Muscle of leg (tissue), 11 donors: Measurements from ENCODE around the gene SRRM5. TPM values are rescaled to one million over a fixed set of nuclear protein-coding genes. Genes with fewer than 3 reads are reported as not detected.
"Not testable (repeated sequence)": the region's sequence is repeated elsewhere in the genome, so short reads cannot be mapped to it uniquely, and the experiment has no call there.

Experiments used
- DNase-seq: peaks from one replicate; pipeline ENCODE4 v3.0.0; 2013
- H3K27ac ChIP-seq: one replicate; pipeline ENCODE4 v1.5.1; 2013; ENCODE audit warnings: mild to moderate bottlenecking, low read length, control low read depth
- H3K27me3 ChIP-seq: one replicate; pipeline ENCODE4 v1.6.1; 2013; ENCODE audit warnings: low read length; ENCODE audit not compliant: control insufficient read depth, insufficient read depth
- H3K36me3 ChIP-seq: one replicate; pipeline ENCODE4 v1.6.1; 2013; ENCODE audit warnings: low read length; ENCODE audit not compliant: control insufficient read depth, insufficient read depth
- H3K4me1 ChIP-seq: one replicate; pipeline ENCODE4 v1.6.1; 2013; ENCODE audit warnings: low read length; ENCODE audit not compliant: control insufficient read depth, insufficient read depth
- H3K4me3 ChIP-seq: one replicate; pipeline ENCODE4 v1.5.1; 2013; ENCODE audit warnings: low read length, control low read depth
- H3K9me3 ChIP-seq: replicated peaks from 2 replicates; pipeline ENCODE4 v1.6.1; 2013; ENCODE audit warnings: low read depth, low read length; ENCODE audit not compliant: control insufficient read depth
- WGBS: methylation state at CpG from one replicate; pipeline ENCODE4 v1.1.5; 2013; ENCODE audit warnings: missing lambda C conversion rate; ENCODE audit not compliant: insufficient coverage; 5-methylcytosine and 5-hydroxymethylcytosine counted together
- polyA plus RNA-seq, 8 donors: library from polyadenylated mRNA; unstranded; fragments of 120-200 nt; gene quantifications; one replicate each; pipeline versions ENCODE4 v1.2.1 to v1.2.3, GENCODE V29; 2013; ENCODE audit warnings: inconsistent platforms in 1 of 8, low replicate concordance in 1 of 8; ENCODE audit not compliant: insufficient read length in 8 of 8, insufficient read depth in 1 of 8
- total RNA-seq: library from RNA; stranded (reverse); fragments of 120-200 nt; gene quantifications from one replicate; pipeline ENCODE4 v1.2.4, GENCODE V29; 2013

Gene SRRM5
- total and polyA plus RNA-seq, 9 donors, result 0.17 to 0.57 (median 0.40) TPM

- peaks cover 47% of the 10 kb centered on the region for H3K36me3 ChIP-seq
- no peak overlapping the region for H3K4me3 ChIP-seq
- H3K9me3 ChIP-seq, result no peaks in the 10 kb centered on the region
- H3K27ac ChIP-seq, result no peak overlapping the region
- 92% methylated on average over 18 of the region's 19 CpGs for WGBS
- H3K27me3 ChIP-seq, result no peaks in the 10 kb centered on the region
- H3K4me1 ChIP-seq, result peaks cover 30% of the 10 kb centered on the region
- DNase-seq, result no peak
Measured at GRCh38 chr19:43598445-43599240, 13.2 kb upstream of the SRRM5 start.

GRCh38 chr19:43599635-43600295 is 12.1 kb upstream of the SRRM5 start:
- no peak overlapping the region for H3K27ac ChIP-seq
- WGBS, result 84% methylated on average over 2 of the region's 4 CpGs
- DNase-seq, result no peak
- H3K36me3 ChIP-seq, result peaks cover 37% of the 10 kb centered on the region
- no peaks in the 10 kb centered on the region for H3K27me3 ChIP-seq
- no peak overlapping the region for H3K4me3 ChIP-seq
- no peaks in the 10 kb centered on the region for H3K9me3 ChIP-seq
- peaks cover 19% of the 10 kb centered on the region for H3K4me1 ChIP-seq

GRCh38 chr19:43600326-43600725 is 11.6 kb upstream of the SRRM5 start:
- not testable (repeated sequence) for DNase-seq, H3K4me3 ChIP-seq, H3K27ac ChIP-seq, H3K9me3 ChIP-seq, H3K27me3 ChIP-seq
- Histone ChIP-seq H3K4me1 (peaks cover 14% of the 10 kb centered on the region), H3K36me3 (peaks cover 37% of the 10 kb centered on the region)
- WGBS, result 69% methylated on average over 2 of the region's 5 CpGs

- peaks cover 43% of the 10 kb centered on the region for H3K36me3 ChIP-seq
Measured at GRCh38 chr19:43605875-43606568, 5.9 kb upstream of the SRRM5 start.

GRCh38 chr19:43606569-43607229 is 5.2 kb upstream of the SRRM5 start:
- no peaks in the 10 kb centered on the region for H3K9me3 ChIP-seq
- peak; percentile 75 for DNase-seq
- peaks cover 42% of the 10 kb centered on the region for H3K36me3 ChIP-seq
- 83% methylated on average over 4 of the region's 7 CpGs for WGBS
- H3K27ac ChIP-seq, result peak overlapping the region; percentile 55
- no peaks in the 10 kb centered on the region for H3K27me3 ChIP-seq
- H3K4me1 ChIP-seq, result no peaks in the 10 kb centered on the region
- H3K4me3 ChIP-seq, result no peak overlapping the region

More at GRCh38 chr19:43605875-43606568, 5.9 kb upstream of the SRRM5 start:
- Histone ChIP-seq H3K4me3 (no peak overlapping the region), H3K9me3 (no peaks in the 10 kb centered on the region), H3K4me1 (no peaks in the 10 kb centered on the region), H3K27ac (peak overlapping the region; percentile 29), H3K27me3 (no peaks in the 10 kb centered on the region)
- no peak for DNase-seq
- WGBS, result 62% methylated on average over 2 of the region's 7 CpGs

DNA sequence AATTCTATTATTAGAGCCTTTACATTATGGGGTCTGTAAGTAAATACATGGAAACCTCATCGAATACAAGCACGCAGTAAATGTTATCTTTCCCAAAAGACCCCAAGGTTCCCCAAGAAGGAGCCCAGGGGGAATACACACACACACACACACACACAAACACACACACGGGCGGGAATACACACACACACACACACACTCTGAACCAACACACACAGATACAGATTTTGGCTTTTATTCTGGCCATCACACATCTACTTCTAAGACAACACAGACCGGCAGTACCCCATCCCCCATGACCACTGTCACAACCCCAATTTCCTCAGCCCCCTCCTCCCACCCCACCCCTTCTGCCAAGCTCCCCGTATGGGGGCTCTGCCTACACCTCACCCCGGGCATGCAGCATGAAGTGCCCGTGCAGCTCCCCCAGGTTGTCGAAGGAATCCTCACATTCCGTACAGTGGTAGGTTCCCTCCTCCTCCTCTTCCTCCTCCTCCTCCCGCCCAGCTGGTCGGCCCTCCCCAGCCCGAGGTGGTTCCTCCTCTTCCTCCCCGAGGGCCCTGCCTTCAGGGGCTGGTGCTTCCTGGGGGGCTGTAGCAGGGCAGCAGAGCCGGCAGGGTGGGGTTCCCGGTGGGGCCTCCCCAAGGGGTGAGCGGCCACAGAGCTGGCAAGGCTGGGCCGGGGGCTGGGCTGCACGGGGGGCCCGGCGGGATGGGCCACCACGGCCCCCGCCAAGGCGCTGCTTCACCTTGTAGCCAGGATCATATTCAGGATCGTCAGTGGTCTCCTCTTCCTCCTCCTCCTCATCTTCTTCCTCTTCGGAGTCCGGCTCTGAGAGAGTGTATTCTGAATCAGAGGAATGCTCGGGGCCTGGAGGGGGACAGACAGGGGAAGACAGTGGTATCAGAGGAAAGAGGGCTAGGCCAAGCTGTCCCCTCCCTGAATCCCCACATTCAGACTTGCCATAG is 4.4 kb upstream of the SRRM5 start:
- Histone ChIP-seq H3K4me1 (no peaks in the 10 kb centered on the region), H3K9me3 (no peaks in the 10 kb centered on the region), H3K27ac (no peak overlapping the region), H3K27me3 (no peaks in the 10 kb centered on the region), H3K4me3 (no peak overlapping the region), H3K36me3 (peaks cover 47% of the 10 kb centered on the region)
- 82% methylated on average over 15 of the region's 28 CpGs for WGBS
- no peak for DNase-seq

DNA sequence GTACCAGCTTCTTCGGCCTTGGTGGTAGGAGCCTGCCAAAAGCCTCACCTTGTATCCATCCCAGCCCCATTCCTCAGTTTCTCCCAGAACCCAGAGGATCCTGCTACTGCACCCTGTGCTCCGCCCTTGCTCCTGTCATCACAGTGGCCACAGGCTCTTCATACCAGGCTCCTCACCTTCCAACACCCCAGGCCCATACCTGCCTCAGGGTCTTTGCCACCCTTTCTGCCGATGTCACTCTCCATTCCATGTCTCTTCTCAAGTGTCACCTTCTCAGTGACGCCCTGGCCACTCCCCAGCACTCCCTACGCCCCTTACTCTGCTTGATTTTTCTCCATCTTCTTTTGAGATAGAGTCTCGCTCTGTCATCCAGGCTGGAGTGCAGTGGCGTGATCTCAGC is 2.0 kb upstream of the SRRM5 start:
- H3K4me3 ChIP-seq, result no peak overlapping the region
- 79% methylated on average over 7 of the region's 7 CpGs for WGBS
- no peak for DNase-seq
- H3K27me3 ChIP-seq, result no peaks in the 10 kb centered on the region
- H3K4me1 ChIP-seq, result no peaks in the 10 kb centered on the region
- H3K36me3 ChIP-seq, result peaks cover 63% of the 10 kb centered on the region
- no peaks in the 10 kb centered on the region for H3K9me3 ChIP-seq
- H3K27ac ChIP-seq, result no peak overlapping the region

DNA sequence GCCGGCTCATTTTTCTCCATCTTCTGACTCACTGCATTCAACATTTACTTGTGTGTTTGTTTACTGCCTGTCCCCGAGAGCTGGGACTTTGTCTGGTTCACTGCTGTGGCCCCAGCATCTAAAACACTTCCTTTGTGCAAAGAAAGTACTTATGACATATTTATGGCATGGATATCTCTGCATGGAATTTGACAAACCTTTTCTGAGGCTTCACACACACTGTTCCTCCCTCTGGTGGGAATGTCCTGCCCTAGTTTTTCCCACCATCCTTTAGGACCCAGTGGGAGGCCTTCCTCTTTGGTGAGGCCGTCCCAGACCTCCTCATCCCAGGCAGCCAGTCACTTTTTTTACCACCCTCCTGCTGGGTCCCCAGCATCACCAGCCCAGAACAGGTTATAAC is 1.4 kb upstream of the SRRM5 start:
- no peak overlapping the region for H3K4me3 ChIP-seq
- WGBS, result 60% methylated on average over 1 of the region's 3 CpGs
- H3K9me3 ChIP-seq, result no peaks in the 10 kb centered on the region
- no peaks in the 10 kb centered on the region for H3K4me1 ChIP-seq
- peaks cover 61% of the 10 kb centered on the region for H3K36me3 ChIP-seq
- DNase-seq, result no peak
- H3K27ac ChIP-seq, result no peak overlapping the region
- no peaks in the 10 kb centered on the region for H3K27me3 ChIP-seq

GRCh38 chr19:43612374-43612773 is 486 bp downstream of the SRRM5 start:
- 94% methylated on average over 10 of the region's 12 CpGs for WGBS

More at GRCh38 chr19:43612374-43612773, 486 bp downstream of the SRRM5 start:
- Histone ChIP-seq H3K36me3 (peaks cover 48% of the 10 kb centered on the region), H3K9me3 (no peaks in the 10 kb centered on the region), H3K4me3 (no peak overlapping the region), H3K27me3 (no peaks in the 10 kb centered on the region), H3K27ac (no peak overlapping the region), H3K4me1 (no peaks in the 10 kb centered on the region)
- DNase-seq, result no peak
